ENCODE results near the gene DNAJB12. TPM values are rescaled to one million over a fixed set of nuclear protein-coding genes. Genes with fewer than 3 reads are reported as not detected.
"Not testable (repeated sequence)": the region's sequence is repeated elsewhere in the genome, so short reads cannot be mapped to it uniquely, and the experiment has no call there.

DNAJB12 gene
- total RNA-seq, 1 donor from 2014 or later, result 37.7 TPM

DNA sequence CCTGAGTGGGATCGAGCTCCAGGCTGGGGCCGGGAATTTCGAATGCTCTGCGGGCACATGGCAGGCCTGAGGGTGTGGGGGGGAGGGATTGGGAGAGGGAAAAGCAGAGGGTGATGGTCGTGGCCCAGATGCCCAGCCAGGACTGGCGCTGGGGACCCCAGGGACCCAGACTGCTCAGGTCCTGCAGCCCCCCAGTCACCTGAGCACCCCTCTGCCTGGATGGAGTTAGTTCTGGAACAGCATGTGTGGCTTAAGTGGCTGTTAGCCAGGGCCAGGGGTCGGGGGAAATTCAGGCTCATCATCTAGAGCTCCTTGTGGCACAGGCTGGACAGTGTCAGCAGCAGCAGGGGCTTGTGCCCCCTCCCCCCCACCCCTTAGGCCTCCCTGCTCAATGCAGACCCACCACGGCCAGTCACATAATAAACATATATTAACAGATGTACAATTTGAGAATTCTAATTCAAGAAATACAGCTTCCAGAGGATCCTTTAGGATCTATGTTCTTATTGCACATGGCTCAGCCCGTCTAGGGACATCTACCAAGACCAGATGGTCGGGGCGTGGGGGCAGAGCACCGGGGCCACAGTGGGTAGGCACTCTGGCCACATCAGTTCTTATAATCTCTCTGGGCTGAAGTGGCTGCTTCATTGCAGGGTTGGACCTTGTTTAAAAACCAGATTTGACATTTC, 22.2 kb downstream of the DNAJB12 start:
- no peak for DNase-seq (ENCODE audit: low spot score)

DNA sequence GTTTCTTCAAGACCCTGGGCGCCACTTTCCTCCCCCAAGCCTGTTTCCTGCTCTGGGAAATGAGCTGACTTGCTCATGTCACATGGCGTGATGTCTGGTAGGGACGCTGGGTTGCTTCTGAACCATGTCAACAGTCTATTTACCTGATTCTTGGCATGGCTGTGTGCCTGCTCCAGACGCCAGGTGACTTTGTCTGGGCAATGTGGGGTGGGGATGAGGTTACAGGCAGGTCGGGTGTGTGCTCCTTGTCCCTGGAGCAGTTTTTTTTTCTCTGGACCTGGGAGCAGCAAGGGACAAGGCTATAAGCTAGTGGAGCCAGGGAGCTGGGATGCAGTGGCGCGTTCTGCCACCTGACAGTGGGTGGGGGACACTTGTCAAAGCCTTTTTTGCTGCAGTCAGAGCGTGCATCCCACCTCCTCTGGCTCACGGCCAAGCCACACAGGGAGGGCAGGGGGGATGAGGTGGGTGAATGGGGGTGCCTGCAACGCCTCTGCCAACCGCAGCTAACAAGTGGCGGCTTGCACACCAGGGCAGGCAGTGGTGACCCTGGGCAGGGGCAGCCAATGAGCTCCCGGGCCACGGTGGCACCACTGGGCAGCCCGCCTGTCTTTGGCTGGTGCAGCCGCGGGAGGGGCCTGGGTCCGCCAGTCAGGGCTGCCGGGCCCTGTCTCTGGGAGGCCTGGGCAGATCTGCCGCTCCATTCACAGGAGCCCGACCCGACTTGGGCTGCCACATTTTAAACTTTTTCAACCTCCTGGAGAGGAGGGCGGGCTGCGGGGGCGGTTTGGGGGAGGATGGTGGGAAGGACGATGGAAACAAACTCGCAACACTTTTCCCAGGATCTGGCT, 22.9 kb downstream of the DNAJB12 start:
- DNase-seq (ENCODE audit: low spot score), result peak; percentile 95

DNA sequence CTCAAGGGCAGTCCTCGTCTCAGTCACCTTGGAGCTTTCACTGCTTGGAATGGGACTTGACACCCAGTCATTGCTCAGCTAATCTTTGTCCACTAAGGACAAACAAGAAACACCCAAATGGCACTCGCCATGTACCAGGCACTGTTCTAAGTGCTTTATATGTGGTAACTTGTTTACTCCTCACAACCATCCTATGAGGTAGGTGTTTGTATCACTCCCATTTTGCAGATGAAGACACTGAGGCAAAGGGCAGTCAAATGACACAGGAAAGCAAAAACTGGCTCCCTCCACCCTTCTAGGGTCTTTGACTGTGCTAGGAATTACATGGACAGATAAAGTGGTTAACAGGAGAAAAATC, 24.7 kb downstream of the DNAJB12 start:
- no peak for DNase-seq (ENCODE audit: low spot score)

DNA sequence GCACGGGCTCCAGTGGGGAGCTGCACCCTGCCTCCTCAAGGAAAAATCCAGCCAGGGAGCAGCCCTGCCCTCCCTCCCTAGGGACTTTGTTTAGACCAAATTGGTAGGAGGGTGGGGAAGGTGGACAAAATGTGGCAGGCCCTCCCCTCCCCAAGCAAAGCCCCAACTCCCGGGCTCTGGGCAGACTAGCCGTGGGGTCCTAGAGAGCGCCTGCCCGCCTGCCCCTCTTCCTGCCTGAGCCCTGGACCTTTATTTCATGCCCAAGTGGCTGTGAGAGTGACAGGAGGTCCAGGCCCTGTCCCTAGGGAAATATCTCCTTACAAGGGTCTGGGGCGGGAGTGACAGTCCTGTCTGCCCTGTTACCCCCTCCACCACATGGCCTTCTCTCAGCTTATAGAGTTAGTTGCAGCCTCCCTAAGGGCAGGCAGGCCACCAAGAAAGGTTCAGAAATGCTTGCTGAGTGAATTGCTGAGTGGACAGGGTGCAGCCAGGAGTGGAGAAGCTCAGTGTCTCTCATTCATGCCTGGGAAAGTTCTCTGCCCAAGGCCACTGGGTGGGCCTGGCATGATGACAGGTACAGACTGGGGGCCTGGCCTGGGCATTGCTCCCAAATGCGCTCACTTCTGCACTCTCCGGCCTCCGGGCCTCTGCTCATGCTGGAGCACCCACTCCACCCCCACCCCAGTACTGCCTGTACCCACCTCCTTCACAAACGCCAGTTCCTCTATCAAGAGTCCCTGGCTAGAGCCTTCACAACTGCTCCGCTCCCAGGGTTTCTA, 25.2 kb downstream of the DNAJB12 start:
- no peak for DNase-seq (ENCODE audit: low spot score)

DNA sequence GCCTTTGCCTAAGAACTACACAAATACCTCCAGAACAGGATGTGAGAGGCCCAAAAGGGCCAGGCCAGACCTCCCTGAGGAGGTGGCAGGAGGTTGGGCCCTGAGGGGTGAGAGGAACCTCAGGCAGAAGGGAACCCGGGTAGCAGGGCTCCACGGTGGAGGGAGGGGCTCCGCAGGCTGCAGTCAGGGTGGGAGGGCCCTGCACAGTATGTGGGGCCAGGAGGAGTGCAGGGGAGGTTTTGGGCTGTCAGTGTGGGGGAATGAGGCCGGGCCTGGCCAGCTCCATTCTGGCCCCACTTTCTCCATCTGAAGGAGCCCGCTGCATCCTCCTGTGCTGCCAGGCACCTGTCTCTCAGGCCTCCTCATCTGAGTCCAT, 25.9 kb downstream of the DNAJB12 start:
- no peak for DNase-seq (ENCODE audit: low spot score)

DNA sequence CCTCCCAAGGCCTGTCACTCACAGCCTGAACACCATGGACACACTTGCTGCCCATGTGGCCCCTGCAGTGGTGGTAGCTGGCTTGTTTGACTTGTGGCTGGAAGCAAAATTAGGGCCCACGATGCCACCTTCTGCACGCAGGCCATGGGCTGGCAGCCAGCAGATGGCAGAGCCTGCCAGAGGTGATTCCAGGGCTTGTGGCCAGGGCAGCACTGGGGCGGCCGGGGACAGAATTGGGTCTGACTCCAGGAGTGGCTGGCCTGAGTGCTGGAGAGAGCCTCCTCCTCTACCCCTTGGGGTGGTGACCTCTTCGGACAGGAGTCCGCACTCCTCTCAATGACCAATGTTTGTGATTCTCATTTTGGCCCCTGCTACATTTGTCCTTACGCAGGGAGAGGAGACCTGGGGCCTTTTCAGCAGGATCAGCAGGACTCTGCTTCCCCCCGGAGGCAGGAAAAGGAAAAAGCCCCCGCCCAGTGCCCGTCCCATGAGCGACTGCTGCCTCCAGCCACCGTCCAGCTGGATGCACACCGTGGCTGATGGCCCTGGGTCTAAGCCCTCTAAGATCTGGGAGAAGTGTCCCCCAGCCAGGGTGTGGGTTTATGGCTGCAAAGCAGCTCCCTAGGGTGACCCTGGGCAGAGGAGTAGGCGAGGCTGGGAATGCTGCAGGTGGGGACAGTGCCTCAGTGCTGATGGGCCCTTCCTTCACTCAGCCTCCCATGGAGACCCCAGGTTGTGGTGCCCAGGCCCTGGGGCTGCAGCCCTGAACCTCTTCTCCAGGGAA, 26.5 kb downstream of the DNAJB12 start:
- no peak for DNase-seq (ENCODE audit: low spot score)

DNA sequence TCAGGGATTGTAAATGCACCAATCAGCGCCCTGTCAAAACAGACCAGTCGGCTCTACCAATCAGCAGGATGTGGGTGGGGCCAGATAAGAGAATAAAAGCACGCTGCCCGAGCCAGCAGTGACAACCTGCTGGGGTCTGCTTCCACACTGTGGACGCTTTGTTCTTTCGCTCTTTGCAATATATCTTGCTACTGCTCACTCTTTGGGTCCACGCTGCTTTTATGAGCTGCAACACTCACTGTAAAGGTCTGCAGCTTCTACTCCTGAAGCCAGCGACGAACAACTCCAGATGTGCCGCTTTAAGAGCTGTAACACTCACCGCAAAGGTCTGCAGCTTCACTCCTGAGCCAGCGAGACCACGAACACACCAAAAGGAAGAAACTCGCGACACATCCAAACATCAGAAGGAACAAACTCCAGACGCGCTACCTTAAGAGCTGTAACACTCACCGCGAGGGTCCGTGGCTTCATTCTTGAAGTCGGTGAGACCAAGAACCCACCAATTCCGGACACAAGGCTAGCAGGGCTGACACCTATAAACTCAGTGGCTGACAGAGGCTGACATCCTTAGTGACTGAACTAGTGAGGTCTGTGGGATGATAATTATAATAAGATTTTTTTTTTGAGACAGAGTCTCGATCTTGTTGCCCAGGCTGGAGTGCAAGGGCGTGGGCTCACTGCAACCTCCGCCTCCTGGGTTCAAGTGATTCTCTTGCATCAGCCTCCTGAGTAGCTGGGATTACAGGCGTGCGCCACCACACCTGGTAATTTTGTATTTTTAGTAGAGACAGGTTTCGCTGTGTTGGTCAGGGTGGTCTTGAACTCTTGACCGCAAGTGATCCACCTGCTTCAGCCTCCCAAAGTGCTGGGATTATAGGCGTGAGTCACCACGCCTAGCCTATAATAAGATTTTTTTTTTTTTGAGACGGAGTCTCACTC, 27.8 kb downstream of the DNAJB12 start:
- DNase-seq (ENCODE audit: low spot score), result not testable (repeated sequence)

DNA sequence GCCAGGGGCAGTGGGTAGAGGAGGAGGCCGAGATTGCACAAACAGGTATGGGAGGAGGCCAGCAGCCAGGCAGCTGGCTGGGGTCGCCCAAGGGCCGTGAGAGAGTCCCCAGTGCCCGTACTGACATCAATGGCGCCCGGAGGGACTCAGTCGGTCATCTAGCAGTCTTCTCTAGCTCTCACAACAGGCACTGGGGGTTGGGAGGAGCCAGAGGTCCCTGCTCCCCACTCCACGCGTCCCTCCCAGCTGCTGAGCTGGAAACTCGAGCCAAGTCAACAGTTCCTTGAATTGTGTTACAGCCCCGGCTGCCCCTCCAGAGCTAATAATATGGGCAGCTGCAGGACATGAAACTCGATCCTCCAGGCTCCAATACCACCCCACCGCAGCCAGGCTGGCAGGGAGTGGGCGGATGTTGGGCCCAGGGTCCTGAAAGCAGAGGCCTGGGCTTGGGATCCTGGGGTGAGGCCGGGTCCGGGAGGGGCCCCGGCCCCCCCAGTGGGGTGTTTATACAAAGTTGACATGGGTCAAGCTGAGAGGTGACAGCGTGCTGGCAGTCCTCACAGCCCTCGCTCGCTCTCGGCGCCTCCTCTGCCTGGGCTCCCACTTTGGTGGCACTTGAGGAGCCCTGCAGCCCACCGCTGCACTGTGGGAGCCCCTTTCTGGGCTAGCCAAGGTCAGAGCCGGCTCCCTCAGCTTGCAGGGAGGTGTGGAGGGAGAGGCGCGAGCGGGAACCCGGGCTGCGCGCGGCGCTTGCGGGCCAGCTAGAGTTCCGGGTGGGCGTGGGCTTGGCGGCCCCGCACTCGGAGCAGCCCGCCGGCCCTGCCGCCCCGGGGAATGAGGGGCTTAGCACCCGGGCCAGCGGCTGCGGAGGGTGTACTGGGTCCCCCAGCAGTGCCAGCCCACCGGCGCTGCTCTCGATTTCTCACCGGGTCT, 29.2 kb downstream of the DNAJB12 start:
- not testable (repeated sequence) for DNase-seq (ENCODE audit: low spot score)

DNA sequence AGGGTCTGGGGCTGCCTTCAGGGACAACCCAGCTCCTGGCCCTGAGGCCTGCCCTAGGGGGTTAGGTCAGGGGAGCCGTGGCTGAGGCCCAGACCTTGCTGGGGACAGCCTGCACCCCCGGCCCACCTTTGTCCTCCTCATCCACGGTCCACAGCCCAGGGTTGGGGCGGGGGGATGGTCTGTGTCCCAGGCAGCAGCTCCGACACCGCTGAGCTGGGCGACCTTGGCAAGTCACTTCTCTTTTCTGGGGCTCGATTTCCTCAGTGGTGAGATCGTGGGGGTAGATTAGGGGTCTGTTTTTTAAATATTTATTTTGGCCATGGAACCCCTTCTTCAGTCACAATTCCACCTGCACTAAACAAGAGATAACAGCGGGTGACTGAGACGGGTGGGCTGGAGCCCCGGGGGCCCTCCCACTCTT, 30.9 kb downstream of the DNAJB12 start:
- no peak for DNase-seq (ENCODE audit: low spot score)

DNA sequence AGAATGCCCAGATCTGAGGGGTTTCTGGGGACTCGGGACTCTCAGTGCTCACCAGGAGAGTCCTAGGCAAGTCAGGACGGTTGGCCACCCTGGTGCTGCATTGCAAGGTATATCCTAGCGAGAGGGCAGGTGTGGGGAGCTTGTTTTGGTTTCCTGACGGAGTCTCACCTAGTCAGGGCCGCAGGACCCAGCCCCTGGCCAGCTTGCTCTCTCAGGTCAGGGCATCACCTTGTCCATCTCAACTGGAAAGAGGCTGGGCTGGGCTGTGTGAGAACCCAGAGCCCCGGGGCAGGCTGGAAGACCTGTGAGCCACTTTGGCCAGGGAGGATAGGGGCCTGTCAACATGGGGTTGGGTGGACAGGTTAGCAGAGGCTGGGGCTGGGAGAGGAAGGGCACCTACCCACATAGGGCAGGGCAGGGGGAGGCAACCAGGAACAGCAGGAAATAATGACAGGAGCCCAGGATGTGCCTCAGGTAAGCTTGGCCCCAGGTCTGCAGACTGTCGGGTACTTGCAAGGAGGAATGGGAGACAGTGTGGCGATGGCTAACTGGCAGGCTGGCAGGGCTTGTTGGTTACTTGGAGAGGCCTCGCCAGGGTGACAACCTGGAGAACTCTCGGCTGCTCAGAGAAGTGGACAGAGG, 31.5 kb downstream of the DNAJB12 start:
- no peak for DNase-seq (ENCODE audit: low spot score)

DNA sequence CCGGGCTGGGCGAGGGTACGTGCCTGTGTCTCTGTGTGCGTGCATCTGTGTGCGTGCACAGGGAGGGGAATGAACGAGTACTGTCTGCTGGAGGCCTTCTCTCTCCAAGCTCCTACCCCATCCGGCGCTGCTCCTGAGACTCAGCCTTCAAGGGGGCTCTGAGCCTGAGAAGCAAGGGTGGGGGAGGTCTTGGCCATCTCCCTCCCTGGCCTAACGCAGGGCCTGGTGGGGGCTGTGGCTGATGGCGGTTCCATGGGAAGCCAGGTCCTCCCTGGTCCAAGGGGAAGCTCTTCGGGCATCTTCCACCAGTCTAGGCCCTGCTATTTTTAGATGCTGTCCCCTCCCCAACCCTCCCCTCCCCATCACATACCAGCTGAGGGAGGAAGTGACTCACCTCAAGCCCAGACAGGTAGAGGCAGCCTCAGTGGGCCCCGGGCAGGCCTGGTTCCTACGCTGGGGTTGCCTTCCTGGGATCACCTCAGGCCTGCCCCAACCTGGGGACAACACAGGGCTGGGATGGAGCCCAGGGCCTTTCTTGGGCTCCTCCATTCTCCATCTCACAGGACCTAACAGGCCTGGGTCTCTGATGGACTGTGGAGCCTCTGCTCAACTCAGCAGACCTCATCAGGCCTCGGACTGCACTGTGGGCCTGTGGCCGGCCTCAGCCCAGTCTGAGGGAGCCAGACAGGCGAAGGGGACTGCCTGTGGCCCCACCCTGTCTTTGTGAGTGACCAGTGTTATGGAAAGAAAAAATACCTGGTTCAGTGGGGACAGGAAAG, 32.2 kb downstream of the DNAJB12 start:
- DNase-seq (ENCODE audit: low spot score), result no peak

DNA sequence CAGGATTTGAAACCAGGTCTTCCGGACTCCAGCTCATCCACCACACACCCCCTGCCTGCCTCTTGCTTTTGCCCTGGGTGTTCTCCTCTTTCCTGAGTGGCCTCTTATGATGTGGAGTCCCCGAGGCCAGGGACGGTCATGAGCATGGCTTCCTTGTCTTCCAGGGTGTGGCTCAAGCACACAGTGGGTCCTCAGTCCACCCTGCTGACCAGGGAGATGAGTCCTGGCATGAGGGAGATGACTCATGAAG, 32.8 kb downstream of the DNAJB12 start:
- no peak for DNase-seq (ENCODE audit: low spot score)

DNA sequence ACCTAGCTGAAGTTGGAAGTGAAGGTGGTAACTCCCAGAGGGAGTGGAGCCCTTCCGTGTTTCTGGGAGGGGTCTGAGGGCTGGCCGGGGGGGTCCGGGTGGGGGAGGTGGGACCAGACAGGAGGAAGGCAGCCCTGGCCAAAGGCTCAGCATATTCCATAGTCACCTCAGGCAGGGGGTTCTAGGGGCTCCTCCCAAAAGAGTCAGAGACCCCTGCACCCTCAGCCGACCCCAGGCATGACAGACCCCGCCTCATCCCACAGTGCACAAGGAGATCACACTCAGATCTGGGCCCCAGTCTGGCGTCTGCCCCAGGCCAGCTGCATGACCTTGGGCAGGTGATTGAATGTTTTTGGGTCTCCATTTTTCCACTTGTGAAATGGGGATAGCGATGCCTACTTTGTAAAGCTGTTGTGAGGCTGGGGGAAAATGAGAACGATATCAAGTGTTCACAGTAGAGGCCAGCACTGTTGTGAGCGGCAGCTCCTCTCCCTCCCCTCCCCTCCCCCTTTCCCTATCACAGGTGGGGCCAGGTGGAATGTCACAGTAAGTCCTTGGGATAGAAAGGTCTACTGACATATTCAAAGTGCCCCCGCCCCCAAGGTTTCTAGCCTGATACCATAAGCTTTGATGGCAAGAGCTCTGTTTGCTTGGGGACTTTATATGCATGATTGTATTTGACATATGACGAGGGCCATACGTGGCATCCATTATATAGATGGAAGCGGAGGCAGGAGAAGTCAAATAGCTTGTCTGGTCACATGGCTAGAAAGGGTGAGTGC, 33.3 kb downstream of the DNAJB12 start:
- DNase-seq (ENCODE audit: low spot score), result no peak

DNA sequence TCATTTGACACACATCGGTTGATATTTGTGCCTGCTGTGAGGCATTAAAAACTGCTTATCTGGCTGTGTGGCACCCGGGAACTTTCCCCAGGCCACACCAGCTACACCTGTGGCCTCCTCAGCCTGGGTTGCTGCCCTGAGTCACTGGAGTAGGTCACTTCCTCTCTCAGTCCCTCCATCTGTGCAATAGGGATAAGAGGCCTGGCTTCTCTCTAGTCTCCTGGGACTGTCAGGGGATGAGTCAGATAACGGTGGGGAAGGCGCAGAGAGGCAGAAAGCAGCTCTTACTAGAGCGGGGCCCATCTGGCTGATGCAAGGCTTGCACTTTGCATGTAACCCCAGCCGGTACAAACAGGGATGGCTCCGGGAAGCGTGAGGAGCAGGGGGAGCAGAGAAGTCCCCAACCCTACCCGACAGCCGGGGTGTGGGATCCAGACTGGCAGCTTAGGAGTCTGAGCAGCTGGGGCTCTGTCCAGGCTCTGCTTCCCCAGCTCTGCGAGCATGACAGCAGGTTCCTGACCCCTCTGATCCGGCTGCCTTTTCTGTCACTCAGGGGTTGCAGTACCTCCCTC, 34.0 kb downstream of the DNAJB12 start:
- DNase-seq (ENCODE audit: low spot score), result no peak

DNA sequence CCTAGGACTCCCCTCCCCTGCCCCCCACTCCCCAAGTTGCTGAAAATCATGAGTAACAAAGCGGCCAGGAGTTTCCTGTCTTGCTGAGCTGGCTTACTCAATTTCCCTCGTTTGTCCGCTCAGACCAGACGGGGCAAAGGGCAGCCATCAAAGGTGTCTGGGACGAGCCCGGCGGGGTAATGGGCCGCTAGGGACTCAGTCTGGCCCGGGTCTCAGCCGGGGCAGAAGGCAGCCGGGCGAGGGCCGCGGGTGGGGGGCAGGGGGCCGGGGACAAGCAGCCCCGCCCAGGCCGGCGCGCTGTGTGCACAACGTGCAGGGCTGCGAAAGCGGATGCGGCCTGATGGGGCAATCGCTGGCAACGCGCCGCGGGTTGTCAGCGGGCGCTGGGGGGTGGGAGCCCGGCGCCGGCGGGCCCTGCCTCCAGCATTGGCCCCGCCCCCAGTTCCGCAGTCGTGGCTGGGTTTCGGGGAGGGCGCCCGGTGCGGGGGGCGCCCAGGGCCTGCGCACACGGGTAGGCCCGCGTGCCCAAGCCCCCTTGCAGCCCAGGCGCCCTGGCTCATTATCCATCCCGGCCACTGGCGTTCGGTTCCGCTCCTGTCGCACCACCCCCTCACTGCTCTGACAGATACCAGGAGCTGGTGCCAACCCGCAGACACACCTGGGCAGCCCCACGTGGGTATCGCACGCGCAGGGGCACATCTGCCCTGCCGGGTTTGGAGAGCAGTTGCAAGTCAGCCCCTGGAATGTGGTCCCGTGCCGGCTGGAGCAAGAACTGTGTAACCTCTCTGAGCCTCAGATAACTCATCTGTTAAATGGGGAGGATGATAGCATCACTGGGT, 35.1 kb downstream of the DNAJB12 start:
- DNase-seq (ENCODE audit: low spot score), result peak; percentile 99
